CD4-positive, CD25-positive, alpha-beta regulatory T cell (primary cell): ENCODE measurements around the gene SLC35F5. TPM values are rescaled to one million over a fixed set of nuclear protein-coding genes. Genes with fewer than 3 reads are reported as not detected.
"Not testable (repeated sequence)": the region's sequence is repeated elsewhere in the genome, so short reads cannot be mapped to it uniquely, and the experiment has no call there.

Experiments
- ATAC-seq, 2 donors: fragments of 150-1000 bp; cut with Tn5 transposase; one replicate each; pipeline ENCODE4 v1.10.0; 2021; ENCODE audit warnings: low read depth in 2 of 2, moderate number of reproducible peaks in 2 of 2, moderate library complexity in 1 of 2
- DNase-seq, 3 donors: peaks; one replicate each; pipeline versions ENCODE4 v3.0.0 to v3.0.0-alpha.2; 2012 to 2022; ENCODE audit warnings: mixed read lengths in 1 of 3
- H3K27ac ChIP-seq: one replicate; pipeline ENCODE4 v1.7.0; 2013; ENCODE audit warnings: mild to moderate bottlenecking, low read length; ENCODE audit not compliant: insufficient read depth, poor library complexity, severe bottlenecking
- H3K27me3 ChIP-seq: one replicate; pipeline ENCODE4 v1.7.0; 2013; ENCODE audit warnings: low read length; ENCODE audit not compliant: control insufficient read depth, insufficient read depth
- H3K36me3 ChIP-seq: one replicate; pipeline ENCODE4 v1.7.0; 2013; ENCODE audit warnings: mild to moderate bottlenecking, low read length, moderate library complexity; ENCODE audit not compliant: control insufficient read depth, insufficient read depth
- H3K4me1 ChIP-seq: 2 replicates; pipeline ENCODE4 v1.7.0; 2013; ENCODE audit warnings: mild to moderate bottlenecking, low read length; ENCODE audit not compliant: insufficient read depth, control insufficient read depth, poor library complexity, severe bottlenecking
- H3K4me3 ChIP-seq: one replicate; pipeline ENCODE4 v1.7.0; 2013; ENCODE audit warnings: low read depth, mild to moderate bottlenecking, low read length, moderate library complexity
- H3K9me3 ChIP-seq, 2 experiments: 1 replicate in 1 of 2; 2 replicates in 1 of 2; pipeline ENCODE4 v1.7.0; 2013; ENCODE audit warnings: low read length in 2 of 2, mild to moderate bottlenecking in 1 of 2, moderate library complexity in 1 of 2; ENCODE audit not compliant: control insufficient read depth in 2 of 2
- H3K27ac Mint-ChIP-seq, 3 donors: one replicate each; pipeline ENCODE4 v1.8.0; 2020 to 2022; ENCODE audit warnings: mild to moderate bottlenecking in 3 of 3, mixed read lengths in 3 of 3, moderate library complexity in 2 of 3
- H3K27me3 Mint-ChIP-seq: one replicate; pipeline ENCODE4 v1.8.0; 2022; ENCODE audit warnings: mild to moderate bottlenecking, mixed read lengths
- H3K36me3 Mint-ChIP-seq: one replicate; pipeline ENCODE4 v1.8.0; 2020; ENCODE audit warnings: mixed read lengths
- H3K4me1 Mint-ChIP-seq, 4 donors: one replicate each; pipeline ENCODE4 v1.8.0; 2020 to 2022; ENCODE audit warnings: mixed read lengths in 4 of 4, mild to moderate bottlenecking in 1 of 4
- H3K4me3 Mint-ChIP-seq, 4 donors: one replicate each; pipeline ENCODE4 v1.8.0; 2020 to 2022; ENCODE audit warnings: mild to moderate bottlenecking in 4 of 4, mixed read lengths in 4 of 4, moderate library complexity in 3 of 4
- H3K9me3 Mint-ChIP-seq, 7 donors: one replicate each; pipeline ENCODE4 v1.8.0; 2020 to 2022; ENCODE audit warnings: mixed read lengths in 7 of 7, mild to moderate bottlenecking in 3 of 7, moderate library complexity in 2 of 7
- polyA plus RNA-seq, 4 donors: library from polyadenylated mRNA; unstranded; fragments of 300-500 nt; fragmentation: Illumina TruSeq; gene quantifications; one replicate each; pipeline ENCODE4 v1.2.3, GENCODE V29; 2021
- total RNA-seq: library from RNA; stranded (reverse); gene quantifications from one replicate; pipeline ENCODE4 v1.2.3, GENCODE V29; 2022

SLC35F5 gene
- total and polyA plus RNA-seq, 5 donors from 2014 or later, result 3.5 to 31.6 (median 5.9) TPM

DNA sequence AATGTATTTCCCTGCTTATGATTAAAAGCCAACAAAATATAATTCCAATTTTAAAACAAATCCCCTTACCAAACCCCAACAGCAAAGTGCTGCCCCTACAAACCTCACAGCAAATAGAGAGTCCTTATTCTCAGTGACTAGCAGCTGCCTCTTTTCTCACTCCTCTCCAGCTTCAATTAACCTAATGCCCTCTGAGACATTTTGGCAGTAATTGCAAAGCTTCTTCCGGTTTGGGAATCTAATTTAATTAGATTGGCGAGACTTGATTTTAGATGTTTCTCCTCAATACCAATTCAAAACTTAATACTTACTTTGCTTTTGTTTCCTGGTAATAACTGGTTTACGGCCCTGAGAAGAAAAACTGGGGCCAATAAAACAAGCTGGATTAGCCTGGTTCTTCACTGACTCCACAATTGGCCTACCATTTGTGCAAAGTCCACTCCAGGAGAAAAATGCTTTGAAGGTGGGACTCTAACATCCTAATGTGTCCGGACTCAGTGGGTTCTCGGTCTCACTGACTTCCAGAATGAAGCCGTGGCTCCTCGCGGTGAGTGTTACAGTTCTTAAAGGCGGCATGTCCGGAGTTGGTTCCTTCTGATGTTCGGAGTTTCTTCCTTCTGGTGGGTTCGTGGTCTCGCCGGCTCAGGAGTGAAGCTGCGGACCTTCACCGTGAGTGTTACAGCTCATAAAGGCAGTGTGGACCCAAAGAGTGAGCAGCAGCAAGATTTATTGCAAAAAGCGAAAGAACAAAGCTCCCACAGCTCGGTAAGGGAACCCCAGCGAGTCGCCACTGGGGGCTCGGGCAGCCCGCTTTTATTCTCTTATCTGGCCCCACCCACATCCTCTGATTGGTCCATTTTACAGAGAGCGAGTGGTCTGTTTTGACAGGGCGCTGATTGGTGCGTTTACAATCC, 52.8 kb downstream of the SLC35F5 start:
- Mint-ChIP-seq H3K9me3 (no peaks in the 10 kb centered on the region), H3K36me3 (peaks cover 8% of the 10 kb centered on the region), H3K4me1 (peaks cover 0 to 13% (median 8%) of the 10 kb centered on the region in 4 donors), H3K27me3 (no peaks in the 10 kb centered on the region), H3K27ac (peak overlapping the region in 1 of 3 donors; percentile 36), H3K4me3 (no peak overlapping the region)
- ATAC-seq, result no peak
- Histone ChIP-seq H3K27ac (no peak overlapping the region), H3K36me3 (no peaks in the 10 kb centered on the region), H3K9me3 (no peaks in the 10 kb centered on the region), H3K4me1 (peaks cover 5% of the 10 kb centered on the region), H3K4me3 (no peak overlapping the region), H3K27me3 (no peaks in the 10 kb centered on the region)
- no peak for DNase-seq

DNA sequence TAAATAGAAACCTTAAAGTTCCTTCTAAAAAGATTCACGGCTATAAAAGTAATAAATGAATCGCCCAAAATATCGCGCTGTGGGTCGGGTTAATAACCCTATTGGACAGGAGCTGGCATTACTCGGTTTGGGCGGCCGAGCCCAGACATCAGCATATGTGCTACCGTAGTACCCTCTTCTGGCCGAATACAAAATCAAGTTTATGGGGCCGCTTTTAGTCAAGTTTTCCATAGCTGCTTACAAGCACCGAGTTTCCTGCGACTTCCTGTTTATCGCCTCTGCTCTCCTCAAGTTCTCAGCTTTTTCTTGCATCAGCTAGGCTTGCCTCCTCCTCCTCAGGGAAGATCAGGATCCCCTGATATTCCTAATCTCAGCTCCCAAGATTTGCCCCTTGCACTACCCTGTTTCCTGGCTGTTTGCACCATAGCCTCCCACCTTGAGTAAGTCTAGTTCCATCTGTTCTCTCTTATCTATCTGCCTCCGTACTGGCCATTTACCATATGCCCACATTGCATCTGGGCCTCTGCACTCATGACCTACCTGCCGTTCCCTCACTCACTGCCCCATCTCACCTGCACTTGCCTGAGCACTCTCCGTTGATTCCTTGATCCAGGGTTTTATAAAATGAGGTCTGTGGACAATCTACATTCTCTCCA, 56.1 kb downstream of the SLC35F5 start:
- DNase-seq, result peak in 1 of 3 donors; percentile 63
- Mint-ChIP-seq H3K4me1 (peaks cover 0 to 13% (median 8%) of the 10 kb centered on the region in 4 donors), H3K36me3 (peaks cover 8% of the 10 kb centered on the region), H3K27ac (peak overlapping the region in 2 of 3 donors; percentile 26 to 57), H3K27me3 (peaks cover 6% of the 10 kb centered on the region), H3K4me3 (peak overlapping the region in 3 of 4 donors; percentile 40 to 66 (median 43)), H3K9me3 (peaks cover 0 to 2% (median 0%) of the 10 kb centered on the region in 7 donors)
- H3K4me3 ChIP-seq, result peak overlapping the region; percentile 9
- H3K27me3 ChIP-seq, result peaks cover 2% of the 10 kb centered on the region
- H3K4me1 ChIP-seq, result peaks cover 5% of the 10 kb centered on the region
- no peaks in the 10 kb centered on the region for H3K9me3 ChIP-seq
- ATAC-seq, result peak; percentile 65 to 73
- H3K36me3 ChIP-seq, result no peaks in the 10 kb centered on the region
- H3K27ac ChIP-seq, result no peak overlapping the region

DNA sequence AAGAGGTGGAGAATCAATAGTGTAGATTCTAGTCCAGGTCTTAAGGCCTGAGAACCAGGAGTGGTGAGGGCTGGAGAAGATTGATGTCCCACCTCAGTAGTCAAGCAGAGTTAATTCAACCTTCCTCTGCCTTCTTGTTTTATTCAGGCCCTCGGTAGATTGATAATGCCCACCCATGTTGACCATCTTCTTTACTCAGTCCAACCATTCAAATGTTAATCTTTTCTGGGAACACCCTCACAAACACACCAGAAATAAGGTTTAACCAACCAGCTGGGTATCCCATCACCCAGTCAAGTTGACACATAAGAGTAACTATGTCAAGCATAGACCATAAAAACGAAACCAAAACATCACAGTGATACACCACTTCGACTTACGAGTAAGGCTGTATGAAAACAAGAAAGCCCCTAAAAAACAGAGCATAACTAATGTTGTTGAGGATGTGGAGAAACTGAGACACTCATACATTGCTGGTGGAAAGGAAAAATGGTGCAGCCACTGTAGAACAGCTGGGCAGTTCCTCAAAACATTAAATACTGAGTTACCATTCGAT, 57.5 kb downstream of the SLC35F5 start:
- Histone ChIP-seq H3K9me3 (no peaks in the 10 kb centered on the region), H3K27me3 (peaks cover 2% of the 10 kb centered on the region), H3K4me3 (peak overlapping the region; percentile 47), H3K36me3 (no peaks in the 10 kb centered on the region), H3K27ac (no peak overlapping the region), H3K4me1 (peaks cover 5% of the 10 kb centered on the region)
- H3K9me3 Mint-ChIP-seq, result peaks cover 0 to 2% (median 0%) of the 10 kb centered on the region in 7 donors
- ATAC-seq (no peak), DNase-seq (peak in 1 of 3 donors; percentile 39)
- peak overlapping the region in 1 of 3 donors; percentile 83 for H3K27ac Mint-ChIP-seq
- H3K4me3 Mint-ChIP-seq, result peak overlapping the region in 3 of 4 donors; percentile 7 to 29 (median 11)
- H3K36me3 Mint-ChIP-seq, result peaks cover 5% of the 10 kb centered on the region
- H3K27me3 Mint-ChIP-seq, result peaks cover 14% of the 10 kb centered on the region
- peaks cover 0 to 17% (median 9%) of the 10 kb centered on the region in 4 donors for H3K4me1 Mint-ChIP-seq

DNA sequence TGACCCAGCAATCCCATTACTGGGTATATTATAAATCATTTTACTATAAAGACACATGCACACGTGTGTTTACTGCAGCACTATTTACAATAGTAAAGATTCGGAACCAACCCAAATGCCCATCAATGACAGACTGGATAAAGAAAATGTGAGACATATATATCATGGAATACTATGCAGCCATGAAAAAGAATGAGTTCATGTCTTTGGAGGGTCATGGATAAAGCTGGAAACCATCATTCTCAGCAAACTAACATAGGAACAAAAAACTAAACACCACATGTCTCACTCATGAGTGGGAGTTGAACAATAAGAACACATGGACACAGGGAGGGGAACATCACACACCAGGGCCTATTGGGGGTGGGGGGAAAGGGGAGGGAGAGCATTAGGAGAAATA, 58.2 kb downstream of the SLC35F5 start:
- H3K27me3 ChIP-seq, H3K9me3 Mint-ChIP-seq, H3K27ac ChIP-seq, ATAC-seq, DNase-seq, H3K9me3 ChIP-seq, H3K4me3 Mint-ChIP-seq, H3K4me3 ChIP-seq, H3K36me3 ChIP-seq, H3K27ac Mint-ChIP-seq, H3K36me3 Mint-ChIP-seq: not testable (repeated sequence)
- Mint-ChIP-seq H3K27me3 (peaks cover 14% of the 10 kb centered on the region), H3K4me1 (peaks cover 5 to 24% (median 12%) of the 10 kb centered on the region in 4 donors)
- peaks cover 11% of the 10 kb centered on the region for H3K4me1 ChIP-seq

DNA sequence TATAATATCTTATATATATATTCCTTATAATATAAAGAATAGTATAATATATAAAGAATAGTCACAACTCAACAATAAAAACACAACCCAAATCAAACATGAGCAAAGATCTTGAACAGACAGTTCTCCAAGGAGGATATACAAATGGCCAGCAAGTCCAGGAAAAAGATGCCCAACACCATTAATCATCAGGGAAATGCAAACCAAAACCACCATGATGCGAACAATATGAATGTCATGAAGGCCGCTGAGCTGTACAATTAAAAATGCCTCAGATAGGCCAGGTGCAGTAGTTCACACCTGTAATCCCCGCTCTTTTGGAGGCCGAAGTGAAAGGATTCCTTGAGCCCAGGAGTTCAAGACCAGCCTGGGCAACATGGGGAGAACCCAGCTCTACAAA, 58.9 kb downstream of the SLC35F5 start:
- no peaks in the 10 kb centered on the region for H3K9me3 ChIP-seq
- Mint-ChIP-seq H3K4me3 (no peak overlapping the region), H3K9me3 (peaks cover 0 to 2% (median 0%) of the 10 kb centered on the region in 7 donors), H3K27ac (no peak overlapping the region), H3K27me3 (peaks cover 19% of the 10 kb centered on the region), H3K4me1 (peaks cover 9 to 31% (median 15%) of the 10 kb centered on the region in 4 donors), H3K36me3 (no peaks in the 10 kb centered on the region)
- no peak overlapping the region for H3K27ac ChIP-seq
- DNase-seq, result no peak
- peaks cover 2% of the 10 kb centered on the region for H3K27me3 ChIP-seq
- no peaks in the 10 kb centered on the region for H3K36me3 ChIP-seq
- ATAC-seq, result no peak
- H3K4me3 ChIP-seq, result no peak overlapping the region
- peaks cover 15% of the 10 kb centered on the region for H3K4me1 ChIP-seq

DNA sequence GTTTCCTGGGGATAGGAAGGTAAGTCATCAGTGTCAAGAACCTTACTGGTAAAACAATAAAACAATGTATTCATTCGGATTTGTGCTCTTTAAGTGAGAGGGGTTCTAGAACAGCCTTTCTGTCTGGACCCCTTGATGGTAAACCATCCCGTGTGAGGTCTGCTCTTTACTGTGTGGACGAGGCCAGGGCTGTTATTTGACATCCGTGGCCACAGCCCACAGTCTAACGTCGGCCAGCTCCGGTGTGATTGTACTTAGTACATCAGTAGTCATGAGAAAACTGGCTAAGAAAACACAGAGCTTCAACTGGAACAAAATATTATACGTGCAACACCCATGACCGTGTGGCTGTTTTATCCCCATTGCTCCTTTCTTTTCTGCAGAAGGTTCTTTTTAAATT, 62.0 kb downstream of the SLC35F5 start:
- no peak overlapping the region for H3K27ac Mint-ChIP-seq
- no peaks in the 10 kb centered on the region for H3K36me3 Mint-ChIP-seq

DNA sequence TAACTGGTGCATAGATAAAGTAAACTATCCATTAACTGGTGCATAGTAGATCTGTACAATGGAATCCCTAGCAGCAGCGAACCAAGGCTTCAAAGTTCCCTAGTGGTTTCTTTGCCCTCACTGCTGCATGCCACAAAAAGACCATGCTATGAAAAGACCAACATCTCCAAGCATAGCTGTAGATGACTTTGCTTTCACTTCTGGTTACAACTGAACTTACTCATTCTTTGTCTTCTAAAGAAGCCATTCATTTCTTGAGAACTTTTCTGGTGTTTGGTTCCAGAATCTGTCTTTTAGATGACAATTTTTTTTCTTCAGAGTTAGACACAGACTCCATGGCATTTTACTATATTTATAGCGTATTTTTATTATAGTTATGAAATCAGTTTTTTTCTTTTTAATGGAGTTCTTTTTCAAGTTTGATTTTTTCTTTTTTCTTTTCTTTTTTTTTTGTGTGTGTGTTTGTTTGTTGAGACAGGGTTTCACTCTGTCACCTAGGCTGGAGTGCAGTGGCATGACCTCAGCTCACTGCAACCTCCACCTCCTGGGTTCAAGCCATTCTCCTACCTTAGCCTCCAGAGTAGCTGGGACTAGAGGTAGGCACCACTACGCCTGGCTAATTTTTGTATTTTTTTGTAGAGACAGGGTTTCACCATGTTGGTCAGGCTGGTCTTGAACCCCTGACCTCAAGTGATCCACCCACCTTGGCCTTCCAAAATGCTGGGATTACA, 63.6 kb downstream of the SLC35F5 start:
- Histone ChIP-seq H3K36me3 (no peaks in the 10 kb centered on the region), H3K4me1 (peaks cover 10% of the 10 kb centered on the region), H3K9me3 (no peaks in the 10 kb centered on the region), H3K4me3 (peak overlapping the region; percentile 19), H3K27ac (no peak overlapping the region), H3K27me3 (peaks cover 5% of the 10 kb centered on the region)
- Mint-ChIP-seq H3K27ac (peak overlapping the region in 1 of 3 donors; percentile 89), H3K9me3 (peaks cover 0 to 2% (median 0%) of the 10 kb centered on the region in 7 donors), H3K27me3 (peaks cover 46% of the 10 kb centered on the region), H3K36me3 (no peaks in the 10 kb centered on the region), H3K4me3 (peak overlapping the region in 1 of 4 donors; percentile 16), H3K4me1 (peaks cover 5 to 20% (median 13%) of the 10 kb centered on the region in 4 donors)
- peak; percentile 62 to 64 for ATAC-seq
- peak in 1 of 3 donors; percentile 68 for DNase-seq

More for the DNA sequence above, 62.0 kb downstream of the SLC35F5 start:
- Histone ChIP-seq H3K4me1 (peaks cover 10% of the 10 kb centered on the region), H3K27ac (no peak overlapping the region), H3K36me3 (no peaks in the 10 kb centered on the region), H3K4me3 (no peak overlapping the region), H3K9me3 (no peaks in the 10 kb centered on the region), H3K27me3 (peaks cover 2% of the 10 kb centered on the region)
- no peak for DNase-seq
- Mint-ChIP-seq H3K9me3 (peaks cover 0 to 2% (median 0%) of the 10 kb centered on the region in 7 donors), H3K4me3 (no peak overlapping the region), H3K27me3 (peaks cover 37% of the 10 kb centered on the region), H3K4me1 (peaks cover 5 to 25% (median 15%) of the 10 kb centered on the region in 4 donors)
- no peak for ATAC-seq
